HG02938 (cell line): ENCODE measurements around the gene SCN4A.
"Not testable (repeated sequence)": the region's sequence is repeated elsewhere in the genome, so short reads cannot be mapped to it uniquely, and the experiment has no call there.

ENCODE experiments used
- ATAC-seq: cut with Tn5 transposase; IDR thresholded peaks from one replicate; pipeline ENCODE4 v1.9.1; 2021; ENCODE audit warnings: mild to moderate bottlenecking, moderate library complexity; ENCODE audit not compliant: unreplicated experiment

Gene SCN4A

GRCh38 chr17:63986821-63987220 lies 14.1 kb upstream of the SCN4A start:
- ATAC-seq, result no peak

GRCh38 chr17:63985387-63986140 lies 12.8 kb upstream of the SCN4A start:
- no peak for ATAC-seq

- ATAC-seq, result no peak
Observed at GRCh38 chr17:63984651-63985386, 12.1 kb upstream of the SCN4A start.

- no peak for ATAC-seq
Observed at GRCh38 chr17:63984236-63984635, 11.5 kb upstream of the SCN4A start.

GRCh38 chr17:63983320-63983719 lies 10.6 kb upstream of the SCN4A start:
- ATAC-seq, result no peak

- not testable (repeated sequence) for ATAC-seq
Observed at GRCh38 chr17:63982641-63983040, 9.9 kb upstream of the SCN4A start.

GRCh38 chr17:63978272-63979200 lies 5.8 kb upstream of the SCN4A start:
- no peak for ATAC-seq

GRCh38 chr17:63976702-63977101 lies 4.0 kb upstream of the SCN4A start:
- no peak for ATAC-seq

- ATAC-seq, result no peak
Observed at GRCh38 chr17:63975541-63976092, 2.9 kb upstream of the SCN4A start.

- ATAC-seq, result no peak
Observed at GRCh38 chr17:63974594-63975192, 2.0 kb upstream of the SCN4A start.

GRCh38 chr17:63973930-63974593 lies 1.3 kb upstream of the SCN4A start:
- ATAC-seq, result no peak

- no peak for ATAC-seq
Observed at GRCh38 chr17:63973247-63973646, 529 bp upstream of the SCN4A start.

GRCh38 chr17:63969278-63969677 lies 3.4 kb downstream of the SCN4A start:
- no peak for ATAC-seq

- no peak for ATAC-seq
Observed at GRCh38 chr17:63967953-63968352, 4.8 kb downstream of the SCN4A start.

GRCh38 chr17:63966646-63967264 lies 6.0 kb downstream of the SCN4A start:
- no peak for ATAC-seq

- ATAC-seq, result no peak
Observed at GRCh38 chr17:63963123-63963522, 9.6 kb downstream of the SCN4A start.

GRCh38 chr17:63962298-63962744 lies 10.4 kb downstream of the SCN4A start:
- ATAC-seq, result no peak

- ATAC-seq, result no peak
Observed at GRCh38 chr17:63961355-63962212, 11.1 kb downstream of the SCN4A start.

- ATAC-seq, result no peak
Observed at GRCh38 chr17:63960430-63960829, 12.3 kb downstream of the SCN4A start.
